ENCODE measurements around the gene TSSK2. TPM values are rescaled to one million over a fixed set of nuclear protein-coding genes. Genes with fewer than 3 reads are reported as not detected.

TSSK2 gene
- polyA plus RNA-seq, 1 donor from 2014 or later, result not detected

DNA sequence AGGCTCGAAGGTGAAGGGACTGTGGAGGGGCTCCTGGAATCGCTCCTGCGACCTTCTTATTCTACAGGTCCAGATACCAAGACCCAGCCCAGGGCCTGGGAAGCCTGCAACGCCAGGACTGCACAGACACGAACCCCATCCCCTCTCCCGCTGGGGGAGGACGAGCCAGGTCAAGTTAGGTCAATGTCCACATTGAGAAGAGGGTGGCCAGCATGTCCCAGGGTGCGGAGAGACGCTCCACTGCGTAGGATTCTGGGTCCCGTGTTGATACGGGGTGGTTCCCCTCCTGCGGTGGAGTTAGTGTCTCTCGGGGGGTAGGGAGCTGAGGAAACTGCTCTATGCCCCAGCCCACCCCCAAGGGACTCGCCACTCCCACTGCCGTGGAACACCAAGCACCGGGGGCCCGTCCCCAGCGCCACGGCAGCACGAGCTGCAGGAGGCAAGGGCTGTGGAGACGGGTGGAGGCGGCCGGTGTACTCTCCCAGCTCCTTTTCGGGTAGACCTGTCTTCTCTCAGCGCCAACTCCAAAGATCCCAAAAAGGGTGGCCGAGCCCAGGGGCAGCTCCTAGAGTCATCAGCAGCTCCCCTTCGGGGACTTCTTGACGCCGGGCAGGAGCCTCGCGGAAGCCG is 17.4 kb downstream of the TSSK2 start (continued):
- TF ChIP-seq EZH2 (IDR thresholded peaks at IDR 0.05; ENCODE audit: borderline replicate concordance, insufficient read depth, low read length, poor library complexity, severe bottlenecking) (no peak), POLR2AphosphoS5 (IDR thresholded peaks at IDR 0.05) (no peak)

DNA sequence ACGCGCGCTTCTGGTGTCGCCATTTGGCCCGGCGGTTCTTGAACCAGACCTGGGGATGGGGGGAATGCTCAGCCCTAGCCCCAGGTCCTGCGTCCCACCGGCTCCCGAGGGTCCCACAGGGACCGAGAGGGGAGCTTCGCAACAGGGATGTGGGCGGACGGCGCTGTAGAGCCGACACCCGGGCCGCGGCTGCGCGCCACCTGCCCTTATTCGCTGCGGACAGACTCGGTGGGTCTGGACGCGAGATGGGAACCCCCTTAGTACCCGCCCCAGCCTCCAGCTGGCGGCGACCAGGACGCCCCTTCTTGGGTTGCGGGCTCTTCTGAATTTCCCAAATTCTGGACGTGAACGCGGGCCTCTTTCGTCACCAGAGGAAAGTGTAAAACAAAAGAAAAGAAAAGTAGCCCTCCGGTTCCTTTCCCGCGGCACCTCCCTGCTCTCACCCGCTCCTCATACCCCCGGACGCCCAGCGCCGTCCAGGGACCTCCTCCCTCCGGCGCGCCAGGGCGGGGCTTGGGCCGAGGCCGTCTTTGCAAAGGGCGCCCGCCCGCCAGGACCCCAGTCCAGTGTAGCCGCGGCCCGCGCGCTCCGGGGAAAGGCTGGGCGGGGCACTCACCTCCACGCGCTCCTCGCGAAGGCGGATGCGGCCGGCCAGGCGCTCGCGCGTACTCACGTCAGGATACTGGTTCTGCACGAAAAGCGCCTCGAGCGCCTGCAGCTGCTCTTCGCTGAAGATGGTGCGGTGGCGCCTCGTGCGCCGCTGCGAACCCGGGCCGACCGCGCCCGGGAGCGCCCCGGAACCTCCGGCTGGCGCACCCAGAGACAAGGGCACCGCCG is 18.2 kb downstream of the TSSK2 start:
- no peaks in the 10 kb centered on the region for H3K9me2 ChIP-seq (ENCODE audit: insufficient read depth, low read length)
- no peaks in the 10 kb centered on the region for H3K36me3 ChIP-seq (ENCODE audit: insufficient read depth, low read length)
- no peak overlapping the region for H2AFZ ChIP-seq (ENCODE audit: low read depth, low read length)
- peaks cover 1% of the 10 kb centered on the region for H3K79me2 ChIP-seq (replicated peaks; ENCODE audit: insufficient read depth, low read length)
- H3K9me3 ChIP-seq (ENCODE audit: low read length), result peaks cover 6% of the 10 kb centered on the region
- no peak overlapping the region for H3K27ac ChIP-seq (ENCODE audit: low read length)
- H3K4me2 ChIP-seq (ENCODE audit: low read length), result no peak overlapping the region
- H3K9ac ChIP-seq (ENCODE audit: low read length), result no peak overlapping the region
- H3K4me3 ChIP-seq (ENCODE audit: low read length), result peak overlapping the region; percentile 60
- H3F3A ChIP-seq (ENCODE audit: insufficient read depth, low read length, poor library complexity, severe bottlenecking), result no peaks in the 10 kb centered on the region
- no peaks in the 10 kb centered on the region for H4K20me1 ChIP-seq (ENCODE audit: insufficient read depth)
- TF ChIP-seq EZH2 (IDR thresholded peaks at IDR 0.05; ENCODE audit: borderline replicate concordance, insufficient read depth, low read length, poor library complexity, severe bottlenecking) (peak; percentile 97), SMC3 (conservative IDR thresholded peaks at IDR 0.05; ENCODE audit: poor library complexity) (no peak)
- H3K27me3 ChIP-seq (ENCODE audit: insufficient read depth, low read depth, low read length), result peaks cover 70% of the 10 kb centered on the region

DNA sequence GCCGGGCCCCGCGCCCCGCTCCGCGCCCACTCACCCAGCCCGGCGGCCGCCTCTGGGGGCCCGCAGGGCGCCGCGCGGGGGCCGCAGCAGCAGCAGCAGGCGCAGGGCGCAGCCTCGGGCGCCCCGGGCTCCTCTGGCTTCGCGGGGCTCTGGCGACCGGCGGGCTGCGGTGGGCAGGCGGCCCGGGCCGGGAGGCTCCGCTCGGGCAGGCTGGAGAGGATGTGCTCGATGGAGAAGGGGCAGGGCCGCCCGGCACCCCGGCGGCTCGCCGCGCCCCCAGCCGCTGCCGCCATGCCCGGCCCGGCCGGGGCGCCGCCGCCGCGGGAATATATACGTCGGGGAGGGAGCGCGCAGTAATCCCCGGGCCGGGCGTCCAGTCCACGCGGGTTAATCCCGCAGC is 18.9 kb downstream of the TSSK2 start, which contains the start of gene GSC2:
Gene GSC2 (minus strand): TSS at position 302 of the 400 bp plus-strand sequence. CDS start 9 bp downstream, at position 293.
- H3K9ac ChIP-seq (ENCODE audit: low read length), result no peak within 1 kb of the TSS
- H3K4me2 ChIP-seq (ENCODE audit: low read length), result no peak within 1 kb of the TSS

More for the DNA sequence above, 18.9 kb downstream of the TSSK2 start, which contains the start of gene GSC2:
- peaks cover 6% of the 10 kb centered on the region for H3K9me3 ChIP-seq (ENCODE audit: low read length)
- H3K4me3 ChIP-seq (ENCODE audit: low read length), result peak within 1 kb of the TSS; percentile 60
- no peak within 1 kb of the TSS for H3K27ac ChIP-seq (ENCODE audit: low read length)
- H4K20me1 ChIP-seq (ENCODE audit: insufficient read depth), result no peaks in the 10 kb centered on the region
- TF ChIP-seq, protein P1, sequence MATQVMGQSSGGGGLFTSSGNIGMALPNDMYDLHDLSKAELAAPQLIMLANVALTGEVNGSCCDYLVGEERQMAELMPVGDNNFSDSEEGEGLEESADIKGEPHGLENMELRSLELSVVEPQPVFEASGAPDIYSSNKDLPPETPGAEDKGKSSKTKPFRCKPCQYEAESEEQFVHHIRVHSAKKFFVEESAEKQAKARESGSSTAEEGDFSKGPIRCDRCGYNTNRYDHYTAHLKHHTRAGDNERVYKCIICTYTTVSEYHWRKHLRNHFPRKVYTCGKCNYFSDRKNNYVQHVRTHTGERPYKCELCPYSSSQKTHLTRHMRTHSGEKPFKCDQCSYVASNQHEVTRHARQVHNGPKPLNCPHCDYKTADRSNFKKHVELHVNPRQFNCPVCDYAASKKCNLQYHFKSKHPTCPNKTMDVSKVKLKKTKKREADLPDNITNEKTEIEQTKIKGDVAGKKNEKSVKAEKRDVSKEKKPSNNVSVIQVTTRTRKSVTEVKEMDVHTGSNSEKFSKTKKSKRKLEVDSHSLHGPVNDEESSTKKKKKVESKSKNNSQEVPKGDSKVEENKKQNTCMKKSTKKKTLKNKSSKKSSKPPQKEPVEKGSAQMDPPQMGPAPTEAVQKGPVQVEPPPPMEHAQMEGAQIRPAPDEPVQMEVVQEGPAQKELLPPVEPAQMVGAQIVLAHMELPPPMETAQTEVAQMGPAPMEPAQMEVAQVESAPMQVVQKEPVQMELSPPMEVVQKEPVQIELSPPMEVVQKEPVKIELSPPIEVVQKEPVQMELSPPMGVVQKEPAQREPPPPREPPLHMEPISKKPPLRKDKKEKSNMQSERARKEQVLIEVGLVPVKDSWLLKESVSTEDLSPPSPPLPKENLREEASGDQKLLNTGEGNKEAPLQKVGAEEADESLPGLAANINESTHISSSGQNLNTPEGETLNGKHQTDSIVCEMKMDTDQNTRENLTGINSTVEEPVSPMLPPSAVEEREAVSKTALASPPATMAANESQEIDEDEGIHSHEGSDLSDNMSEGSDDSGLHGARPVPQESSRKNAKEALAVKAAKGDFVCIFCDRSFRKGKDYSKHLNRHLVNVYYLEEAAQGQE (IDR thresholded peaks at IDR 0.05; ENCODE audit: borderline replicate concordance), result no peak
- TF ChIP-seq EZH2 (IDR thresholded peaks at IDR 0.05; ENCODE audit: borderline replicate concordance, insufficient read depth, low read length, poor library complexity, severe bottlenecking), result no peak
- no peak for TF ChIP-seq POLR2AphosphoS5 (IDR thresholded peaks at IDR 0.05)
- TF ChIP-seq TAF1 (IDR thresholded peaks at IDR 0.05; ENCODE audit: low read depth), result no peak
- TF ChIP-seq MXI1 (conservative IDR thresholded peaks at IDR 0.05; ENCODE audit: poor library complexity, severe bottlenecking), result no peak
- TF ChIP-seq, protein P2, sequence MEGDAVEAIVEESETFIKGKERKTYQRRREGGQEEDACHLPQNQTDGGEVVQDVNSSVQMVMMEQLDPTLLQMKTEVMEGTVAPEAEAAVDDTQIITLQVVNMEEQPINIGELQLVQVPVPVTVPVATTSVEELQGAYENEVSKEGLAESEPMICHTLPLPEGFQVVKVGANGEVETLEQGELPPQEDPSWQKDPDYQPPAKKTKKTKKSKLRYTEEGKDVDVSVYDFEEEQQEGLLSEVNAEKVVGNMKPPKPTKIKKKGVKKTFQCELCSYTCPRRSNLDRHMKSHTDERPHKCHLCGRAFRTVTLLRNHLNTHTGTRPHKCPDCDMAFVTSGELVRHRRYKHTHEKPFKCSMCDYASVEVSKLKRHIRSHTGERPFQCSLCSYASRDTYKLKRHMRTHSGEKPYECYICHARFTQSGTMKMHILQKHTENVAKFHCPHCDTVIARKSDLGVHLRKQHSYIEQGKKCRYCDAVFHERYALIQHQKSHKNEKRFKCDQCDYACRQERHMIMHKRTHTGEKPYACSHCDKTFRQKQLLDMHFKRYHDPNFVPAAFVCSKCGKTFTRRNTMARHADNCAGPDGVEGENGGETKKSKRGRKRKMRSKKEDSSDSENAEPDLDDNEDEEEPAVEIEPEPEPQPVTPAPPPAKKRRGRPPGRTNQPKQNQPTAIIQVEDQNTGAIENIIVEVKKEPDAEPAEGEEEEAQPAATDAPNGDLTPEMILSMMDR (IDR thresholded peaks at IDR 0.05; ENCODE audit: poor library complexity, severe bottlenecking), result no peak
- no peak for TF ChIP-seq SMC3 (conservative IDR thresholded peaks at IDR 0.05; ENCODE audit: poor library complexity)
- TF ChIP-seq RAD21 (conservative IDR thresholded peaks at IDR 0.05), result no peak
- no peak for TF ChIP-seq EP300 (conservative IDR thresholded peaks at IDR 0.05; ENCODE audit: poor library complexity, severe bottlenecking)
- H3K9me2 ChIP-seq (ENCODE audit: insufficient read depth, low read length), result no peaks in the 10 kb centered on the region
- peaks cover 71% of the 10 kb centered on the region for H3K27me3 ChIP-seq (ENCODE audit: insufficient read depth, low read depth, low read length)
- no peaks in the 10 kb centered on the region for H3K79me2 ChIP-seq (replicated peaks; ENCODE audit: insufficient read depth, low read length)
- no peak within 1 kb of the TSS for H2AFZ ChIP-seq (ENCODE audit: low read depth, low read length)
- H3K36me3 ChIP-seq (ENCODE audit: insufficient read depth, low read length), result no peaks in the 10 kb centered on the region
- H3F3A ChIP-seq (ENCODE audit: insufficient read depth, low read length, poor library complexity, severe bottlenecking), result no peaks in the 10 kb centered on the region

All from neural cell (in vitro differentiated cells).